SK-MEL-5 (cell line): Measurements from ENCODE around the gene DDX54. TPM values are rescaled to one million over a fixed set of nuclear protein-coding genes. Genes with fewer than 3 reads are reported as not detected.
A peak's percentile ranks its signal among the peaks of the same experiment; 100 is the strongest.

ENCODE experiments used
- DNase-seq: peaks from one replicate; pipeline ENCODE4 v3.0.0-alpha.2; 2016; ENCODE audit warnings: low read depth, low spot score
- in situ Hi-C: cut with HindIII; loops from 2 replicates; pipeline ENCODE4 v1.10.0; 2016; ENCODE audit warnings: low sequenced_read_pairs, high pct_unique_total_duplicates, low pct_unique_long_range_greater_than_20kb
- total RNA-seq: library from RNA; depleted of rRNA; stranded (reverse); fragments of >200 nt; shearing (Covaris generic); gene quantifications from 2 replicates; pipeline ENCODE4 v1.2.3, GENCODE V29; 2014

DDX54 gene
- total RNA-seq, 1 experiment from 2014 or later, result 73.4 TPM

DNA sequence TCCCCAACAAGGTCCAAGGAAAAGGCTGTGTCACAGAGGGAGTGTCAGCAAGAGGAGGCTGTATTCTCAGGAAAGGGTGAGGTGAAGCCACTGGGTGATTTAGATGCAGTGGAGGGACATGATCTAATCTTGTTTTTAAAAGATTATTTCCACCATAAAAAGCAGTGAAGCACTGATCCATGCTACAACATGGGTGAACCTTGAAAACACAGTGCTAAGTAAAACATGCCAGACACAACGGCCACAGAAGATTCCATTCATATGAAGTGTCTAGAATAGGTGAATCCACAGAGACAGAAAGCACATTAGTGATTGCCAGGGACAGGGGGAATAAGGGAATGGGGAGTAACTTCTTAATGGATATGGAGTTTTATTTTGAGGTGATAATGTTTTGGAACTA lies 13.0 kb upstream of the DDX54 start:
- in situ Hi-C loops, result no loop called here
- no peak for DNase-seq

DNA sequence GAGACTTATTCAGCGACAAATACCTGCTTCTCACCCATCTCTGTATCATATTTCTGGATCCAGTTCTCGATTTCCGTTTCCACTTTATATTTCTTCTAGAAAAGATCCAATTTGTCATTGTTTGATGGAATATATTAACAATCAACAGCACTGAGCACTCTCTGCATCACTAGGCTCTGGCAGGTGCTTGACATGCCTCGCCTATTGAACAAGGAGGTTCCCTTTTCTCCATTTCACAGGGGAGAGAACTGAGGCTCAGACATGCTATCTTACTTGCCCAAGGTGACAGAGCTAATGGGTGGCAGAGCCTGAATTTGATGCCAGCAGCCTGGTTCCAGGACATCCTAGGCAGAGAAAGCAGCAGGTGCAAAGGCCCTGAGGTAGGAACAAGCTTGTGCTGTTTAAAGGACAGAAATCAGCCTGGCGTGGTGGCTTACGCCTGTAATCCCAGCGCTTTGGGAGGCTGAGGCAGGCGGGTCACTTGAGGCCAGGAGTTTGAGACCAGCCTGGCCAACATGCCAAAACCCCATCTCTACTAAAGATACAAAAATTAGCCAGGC lies 12.3 kb upstream of the DDX54 start:
- no peak for DNase-seq
- in situ Hi-C loops, result no loop called here

DNA sequence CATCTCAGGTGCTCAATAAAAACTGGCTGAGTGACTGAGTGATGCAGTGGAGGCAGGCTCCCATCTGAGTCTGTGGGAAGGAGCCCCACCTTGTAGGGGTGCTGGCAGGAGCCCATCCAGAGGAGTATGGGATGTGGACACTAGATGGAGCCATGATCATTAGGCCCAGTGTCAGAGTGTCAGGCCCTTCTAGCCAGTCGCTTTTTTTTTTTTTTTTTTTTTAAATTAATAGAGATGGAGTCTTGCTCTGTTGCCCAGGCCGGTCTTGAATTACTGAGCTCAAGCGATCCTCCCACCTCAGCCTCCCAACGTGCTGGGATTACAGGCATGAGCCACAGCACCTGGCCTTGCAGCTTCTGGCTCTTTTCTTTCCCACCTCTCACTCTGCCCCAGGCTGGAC lies 11.7 kb upstream of the DDX54 start:
- in situ Hi-C loops, result no loop called here
- peak; percentile 90 for DNase-seq

DNA sequence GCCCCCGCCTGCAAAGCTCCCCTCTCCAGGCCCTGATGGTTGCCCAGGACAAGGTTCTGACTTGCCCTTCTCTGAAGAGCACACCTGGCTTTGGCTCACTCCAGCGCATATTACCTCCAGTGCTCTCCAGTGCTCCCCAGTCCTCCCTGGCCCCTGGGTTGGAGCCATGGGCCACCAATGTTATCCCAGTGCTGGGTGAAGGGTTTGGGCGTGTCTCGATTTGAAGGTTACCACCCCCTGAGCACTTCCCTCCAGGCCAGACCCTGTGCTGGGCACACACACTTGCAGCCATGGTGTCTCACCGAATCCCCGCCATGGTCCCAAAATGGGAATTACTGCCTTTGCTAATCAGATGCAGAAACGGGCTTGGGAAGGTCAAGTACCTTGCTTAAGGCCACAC lies 11.3 kb upstream of the DDX54 start:
- in situ Hi-C loops, result no loop called here
- no peak for DNase-seq

DNA sequence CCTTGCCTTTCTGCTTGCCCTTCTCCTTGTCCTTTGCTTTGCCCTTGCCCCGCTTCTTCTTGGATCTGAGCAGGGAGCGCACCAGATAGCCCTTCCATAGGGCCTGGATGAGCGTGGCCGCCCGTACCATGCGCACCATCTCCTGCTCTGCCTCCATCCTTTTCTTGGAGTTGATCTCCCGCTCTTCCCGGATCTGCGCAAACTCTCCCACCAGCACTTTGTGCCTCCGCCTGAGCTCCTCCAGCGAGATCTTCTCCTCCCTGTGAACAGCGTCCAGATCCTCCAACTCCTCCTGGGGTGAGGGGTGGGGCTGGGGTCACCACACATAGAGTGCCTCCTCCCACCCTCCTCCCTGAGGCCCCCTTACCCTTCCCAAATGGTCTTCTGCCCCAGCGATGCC lies 10.3 kb upstream of the DDX54 start:
- in situ Hi-C loops, result no loop called here
- no peak for DNase-seq

DNA sequence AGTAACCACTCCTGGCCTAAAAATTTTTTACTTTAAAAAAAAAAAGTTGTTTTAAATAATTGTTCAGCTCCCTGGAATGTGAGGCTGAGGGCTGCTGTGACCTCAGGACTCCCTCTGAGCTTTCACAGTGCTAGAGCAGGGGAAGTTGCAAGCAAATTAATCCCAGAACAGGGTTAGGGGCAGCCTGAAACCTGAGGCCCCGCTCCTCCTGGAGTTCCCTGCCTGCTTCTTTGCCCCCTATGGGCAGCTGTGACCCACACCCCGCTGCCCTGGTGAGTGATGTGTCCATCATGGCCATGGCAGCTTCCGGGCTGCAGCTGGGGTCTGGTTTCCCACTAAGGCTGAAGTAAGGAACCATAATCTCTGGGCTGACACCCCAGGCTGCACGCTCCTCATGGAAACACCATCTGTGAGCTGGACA lies 9.7 kb upstream of the DDX54 start:
- in situ Hi-C loops, result no loop called here
- no peak for DNase-seq

DNA sequence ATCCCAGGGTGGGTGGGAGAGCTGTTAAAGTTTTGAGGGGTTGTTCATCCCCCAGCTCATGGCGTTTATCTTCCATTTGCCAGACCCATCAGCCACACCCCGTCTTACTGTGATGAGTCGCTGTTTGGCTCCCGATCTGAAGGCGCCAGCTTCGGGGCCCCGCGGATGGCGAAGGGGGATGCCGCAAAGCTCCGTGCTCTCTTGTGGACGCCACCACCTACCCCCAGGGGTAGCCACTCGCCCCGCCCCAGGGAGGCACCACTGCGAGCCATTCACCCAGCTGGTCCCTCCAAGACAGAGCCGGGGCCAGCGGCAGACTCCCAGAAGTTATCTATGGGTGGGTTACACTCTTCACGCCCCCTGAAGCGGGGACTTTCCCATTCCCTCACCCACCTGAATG lies 5.9 kb upstream of the DDX54 start:
- in situ Hi-C loops, result no loop called here

DNA sequence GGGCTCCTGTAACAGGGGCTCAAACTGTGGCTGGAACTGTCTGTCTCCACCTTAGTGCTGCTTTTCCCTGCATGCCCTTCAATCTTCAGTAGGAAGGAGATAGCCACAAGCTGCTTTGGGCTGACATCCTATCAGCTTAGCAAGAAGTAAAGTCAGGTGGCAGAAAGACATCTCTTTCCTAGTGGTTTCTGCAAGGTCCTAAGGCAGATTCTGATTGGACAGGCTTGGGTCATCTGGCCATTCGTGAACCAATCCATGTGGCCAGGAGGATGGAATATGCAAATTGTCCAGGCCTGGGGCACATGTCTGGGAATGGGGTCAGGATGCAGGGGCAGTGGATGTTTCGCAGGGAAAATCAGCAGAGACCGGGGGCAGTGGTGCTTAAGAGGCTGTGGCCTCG lies 5.5 kb upstream of the DDX54 start:
- in situ Hi-C loops, result no loop called here
- DNase-seq, result peak; percentile 80

More for the DNA sequence above, 5.9 kb upstream of the DDX54 start:
- no peak for DNase-seq

DNA sequence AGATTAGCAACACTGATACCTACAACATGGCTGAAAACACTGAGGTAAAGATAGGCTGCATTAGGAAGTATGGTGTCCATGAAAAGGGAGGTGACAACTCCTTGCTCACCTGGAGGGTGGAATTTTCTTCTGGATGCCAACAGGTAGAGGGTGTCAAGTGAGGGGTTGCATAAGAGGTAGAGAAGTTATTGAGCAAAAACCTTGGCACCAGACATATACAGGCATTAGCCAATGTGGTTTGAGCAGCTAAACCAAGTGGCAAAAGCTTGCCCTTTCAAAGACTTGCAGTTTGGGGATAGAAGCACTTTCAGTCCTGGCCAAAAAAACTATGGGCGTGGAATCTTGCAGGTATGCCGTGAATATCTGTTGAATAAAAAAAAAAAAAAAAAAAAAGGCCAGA lies 4.1 kb upstream of the DDX54 start:
- DNase-seq, result no peak
- in situ Hi-C loops, result no loop called here

DNA sequence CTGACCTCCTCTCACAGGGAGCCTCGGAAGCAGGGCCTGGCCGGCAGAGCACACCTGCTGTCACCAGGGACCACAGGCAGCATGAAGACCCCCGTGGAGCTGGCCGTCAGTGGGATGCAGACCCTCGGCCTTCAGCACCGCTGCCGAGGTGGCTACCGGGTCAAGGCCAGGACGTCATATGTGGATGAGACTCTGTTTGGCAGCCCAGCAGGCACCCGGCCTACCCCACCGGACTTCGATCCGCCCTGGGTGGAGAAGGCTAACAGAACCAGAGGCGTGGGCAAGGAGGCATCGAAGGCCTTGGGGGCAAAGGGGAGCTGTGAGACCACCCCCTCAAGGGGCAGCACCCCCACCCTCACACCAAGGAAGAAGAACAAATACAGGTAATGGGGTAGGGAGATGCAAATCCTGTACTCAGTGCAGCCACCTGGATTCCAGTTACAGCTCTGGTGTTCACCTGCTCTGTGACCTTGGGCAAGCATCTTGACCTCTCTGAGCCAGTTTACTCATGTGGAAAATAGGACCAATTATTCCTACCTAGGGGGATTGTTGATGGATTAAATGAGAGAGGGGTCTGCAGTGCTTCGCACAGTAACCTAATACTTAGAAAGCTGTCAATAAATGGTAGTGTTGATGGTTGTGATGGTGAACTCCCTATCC lies 1.5 kb upstream of the DDX54 start:
- in situ Hi-C loops, result no loop called here
- DNase-seq, result no peak

DNA sequence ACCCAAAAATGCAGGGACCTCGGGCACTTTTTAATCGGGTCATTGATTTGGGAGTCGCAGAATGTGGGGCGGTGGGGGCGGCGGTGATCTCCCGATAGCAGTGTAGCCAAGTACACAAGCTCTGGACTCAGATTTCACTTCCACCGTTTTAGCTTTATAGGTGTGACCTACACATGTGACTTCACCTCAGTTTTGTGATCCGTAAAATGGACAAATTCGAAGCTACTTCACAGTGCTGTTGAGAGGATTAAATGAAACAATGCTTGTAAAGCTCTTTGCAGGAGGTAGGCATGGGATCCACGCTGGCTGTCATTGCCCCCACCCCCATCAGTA lies 721 bp upstream of the DDX54 start:
- in situ Hi-C loops, result no loop called here
- peak; percentile 27 for DNase-seq

DNA sequence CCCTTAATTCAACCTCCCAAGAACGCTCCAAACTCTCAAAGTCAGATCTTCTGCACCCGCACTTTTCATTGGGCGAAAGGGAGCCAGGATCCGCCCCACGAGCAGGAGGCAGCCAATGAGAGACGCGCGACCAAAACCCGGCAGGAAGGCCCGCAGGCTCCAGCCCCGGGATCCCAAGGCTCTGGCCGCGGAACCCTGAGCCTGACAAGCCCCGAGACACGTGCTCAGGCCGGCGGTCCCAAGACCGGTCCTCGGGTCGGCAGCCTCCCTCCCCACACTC lies 438 bp downstream of the DDX54 start:
- DNase-seq, result peak; percentile 89
- in situ Hi-C loops, result no loop called here

DNA sequence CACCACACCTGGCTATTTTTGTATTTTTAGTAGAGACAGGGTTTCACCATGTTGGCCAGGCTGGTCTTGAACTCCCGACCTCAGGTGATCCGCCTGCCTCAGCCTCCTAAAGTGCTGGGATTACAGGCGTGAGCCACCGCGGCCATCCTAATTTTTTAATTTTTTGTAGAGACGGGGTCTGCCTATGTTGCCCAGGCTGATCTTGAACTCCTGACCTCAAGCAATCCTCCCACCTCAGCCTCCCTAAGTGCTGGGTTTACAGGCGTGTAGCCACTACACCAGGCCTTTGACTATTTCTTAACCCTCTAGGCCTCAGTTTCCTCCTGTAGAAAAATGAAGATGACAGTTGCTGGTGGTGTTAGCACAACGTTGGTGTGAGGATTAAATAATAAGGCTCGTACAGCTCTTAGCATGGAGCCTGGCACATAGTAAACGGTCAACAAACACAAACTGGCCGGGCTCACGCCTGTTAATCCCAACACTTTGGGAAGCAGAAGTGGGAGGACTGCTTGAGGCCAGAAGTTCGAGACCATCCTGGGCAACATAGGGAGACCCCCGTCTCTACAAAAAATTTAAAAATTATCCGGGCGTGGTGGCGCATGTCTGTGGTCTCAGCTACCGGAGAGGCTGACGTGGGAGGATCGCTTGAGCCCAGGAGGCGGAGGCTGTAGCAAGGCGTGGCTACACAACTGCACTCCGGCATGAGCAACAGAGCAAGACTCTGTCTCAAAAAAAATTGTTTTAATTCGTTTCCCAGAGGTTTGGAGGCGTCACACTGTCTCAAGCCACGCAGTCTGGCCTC lies 979 bp downstream of the DDX54 start:
- in situ Hi-C loops, result no loop called here
- DNase-seq, result no peak

DNA sequence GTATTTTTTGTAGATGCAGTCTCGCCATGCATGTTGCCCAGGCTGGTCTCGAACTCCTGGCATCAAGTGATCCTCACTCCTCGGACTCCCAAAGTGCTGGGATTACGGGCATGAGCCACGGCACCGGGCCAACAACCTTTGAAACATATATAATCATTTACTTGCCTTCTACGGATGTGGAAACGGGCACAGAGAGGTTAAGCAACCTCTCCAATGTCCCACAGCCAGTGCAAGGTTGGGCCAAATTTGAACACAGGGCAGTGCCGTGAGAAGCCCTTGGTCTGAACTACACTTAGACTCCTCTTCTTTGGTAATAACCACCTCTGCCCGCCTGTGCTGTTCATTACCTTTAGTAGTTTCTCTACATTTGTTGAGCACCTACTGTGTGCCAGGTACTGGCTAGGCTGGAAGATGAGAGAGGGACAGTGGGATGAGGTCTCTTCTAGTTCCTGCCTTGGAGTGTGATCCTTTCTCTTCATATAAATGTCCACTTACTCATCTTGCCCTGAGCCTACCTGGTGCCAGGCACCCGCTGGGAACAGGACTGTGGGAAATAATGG lies 2.2 kb downstream of the DDX54 start:
- in situ Hi-C loops, result no loop called here
- DNase-seq, result no peak

DNA sequence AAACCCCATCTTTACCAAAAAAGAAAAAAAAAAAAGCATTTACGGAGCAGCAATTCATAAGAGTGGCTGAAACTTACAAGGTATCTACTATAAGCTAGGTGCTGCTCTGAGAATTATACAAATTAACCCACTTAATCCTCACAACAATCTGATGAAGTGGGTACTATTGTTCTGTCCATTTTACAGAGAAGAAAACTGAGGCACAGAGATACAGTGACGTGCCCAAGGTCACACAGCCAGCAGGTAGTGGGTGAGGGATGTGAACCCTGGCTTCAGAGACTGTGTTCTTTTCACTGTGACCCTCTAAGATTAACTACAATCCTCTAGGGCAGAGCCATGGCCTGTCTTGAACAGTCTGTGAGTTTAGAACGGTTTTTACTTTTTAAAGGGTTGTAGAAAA lies 3.3 kb downstream of the DDX54 start:
- in situ Hi-C loops, result no loop called here
- DNase-seq, result no peak

DNA sequence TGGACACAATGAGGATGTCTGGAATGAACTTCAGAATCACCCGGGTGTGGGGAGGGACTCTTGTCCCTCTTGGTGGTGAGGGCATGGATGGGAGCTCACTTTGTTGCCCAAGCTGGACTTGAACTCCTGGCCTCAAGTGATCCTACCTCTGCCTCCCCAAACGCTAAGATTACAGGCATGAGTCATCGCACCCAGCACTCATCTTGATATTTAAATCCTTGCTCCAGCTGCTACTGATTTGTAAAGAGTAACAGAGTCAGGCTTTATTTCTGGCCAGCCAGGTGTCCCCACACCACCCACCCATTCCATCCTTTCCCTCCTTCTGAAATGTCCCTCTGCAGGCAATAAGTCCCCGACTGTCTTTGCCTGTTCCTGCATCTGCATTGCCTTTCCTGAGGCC lies 4.9 kb downstream of the DDX54 start:
- DNase-seq, result no peak
- in situ Hi-C loops, result no loop called here

DNA sequence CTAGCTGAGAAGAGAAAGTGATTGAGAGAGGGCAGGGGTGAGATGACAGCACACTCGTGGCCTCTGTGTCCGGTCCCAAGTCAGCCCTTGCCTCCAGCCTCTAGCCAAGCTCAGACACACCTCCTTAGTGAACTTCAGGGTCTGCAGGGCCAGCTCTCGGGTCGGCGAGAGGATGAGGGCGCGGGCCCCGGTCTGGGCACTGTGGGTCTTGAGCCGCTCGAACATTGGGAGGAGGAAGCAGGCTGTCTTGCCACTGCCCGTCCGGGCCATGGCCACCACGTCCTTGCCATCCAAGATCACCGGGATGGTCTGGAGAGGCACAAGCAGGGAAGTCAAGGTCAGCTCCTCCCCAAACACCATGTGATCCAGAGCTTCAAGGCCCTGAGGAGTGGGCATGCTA lies 6.3 kb downstream of the DDX54 start:
- DNase-seq, result no peak
- in situ Hi-C loops, result no loop called here

DNA sequence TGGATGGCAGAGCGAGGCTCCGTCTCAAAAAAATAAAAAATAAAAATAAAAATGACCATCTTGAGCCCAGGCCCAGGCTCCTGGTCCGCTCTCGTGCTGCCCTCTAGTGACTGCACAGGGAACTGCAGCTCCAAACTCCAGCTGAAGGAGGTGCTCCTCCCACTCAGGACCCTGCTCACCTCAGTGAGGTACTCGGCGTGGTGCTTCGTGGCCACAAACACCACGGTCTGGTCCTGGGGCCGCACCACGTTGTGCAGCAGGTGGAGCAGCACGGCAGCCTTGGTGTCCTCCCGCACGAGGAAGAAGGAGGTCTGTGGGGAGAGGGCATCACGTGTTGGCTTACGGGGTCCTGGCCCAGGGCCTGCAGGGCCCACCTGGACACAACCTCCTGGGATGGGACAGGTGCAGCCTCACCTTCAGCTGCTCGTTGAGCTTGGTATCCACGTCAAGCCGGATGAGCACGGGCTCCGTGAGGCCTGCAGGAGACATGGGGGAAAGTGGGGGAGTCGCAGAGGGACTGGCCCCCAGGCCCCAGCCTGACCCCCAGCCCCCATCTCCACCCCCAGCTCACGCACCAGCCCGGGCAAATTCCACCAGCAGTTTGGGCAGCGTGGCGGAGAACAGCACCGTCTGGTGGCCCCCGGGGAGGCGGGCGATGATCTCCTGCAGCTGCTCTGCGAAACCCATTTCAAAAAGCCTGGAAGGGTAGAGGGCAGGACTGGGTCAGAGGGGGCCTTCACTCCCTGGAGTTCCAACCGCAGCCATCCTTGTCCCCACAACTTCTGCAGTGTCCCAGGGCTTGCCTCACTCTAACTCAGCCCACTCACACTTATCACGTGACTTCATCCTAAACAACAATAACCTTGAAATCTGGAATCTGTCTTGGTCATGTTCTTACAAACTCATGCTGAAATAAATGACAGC lies 10.6 kb downstream of the DDX54 start:
- in situ Hi-C loops, result no loop called here
- peak; percentile 73 for DNase-seq
